ENCODE measurements around the gene CDK5RAP2. TPM values are rescaled to one million over a fixed set of nuclear protein-coding genes. Genes with fewer than 3 reads are reported as not detected.

CDK5RAP2 gene
- polyA plus RNA-seq, 1 experiment = 28.1 TPM

GRCh38 chr9:120391691-120392090 is 188.3 kb downstream of the CDK5RAP2 start:
- CTCF ChIA-PET = interaction anchor here (0.7 to 1.1 kb wide), 3 partner anchors 13 to 423 kb away, joined by 3 to 4 read pairs (median 3); no protein-coding TSS in a partner anchor
- Histone ChIP-seq H3K4me3 (ENCODE audit: low read depth, low read length) (no peak overlapping the region), H3K27me3 (ENCODE audit: control insufficient read depth, insufficient read depth, low read length) (no peaks in the 10 kb centered on the region), H3K36me3 (ENCODE audit: control insufficient read depth, insufficient read depth, low read length) (peaks cover 9% of the 10 kb centered on the region)
- TF ChIP-seq CTCF (IDR thresholded peaks at IDR 0.05; ENCODE audit: insufficient read depth, low read depth, low read length) = no peak
- POLR2A ChIA-PET = no interaction called here
- DNase-seq (ENCODE audit: low read depth) = no peak

DNA sequence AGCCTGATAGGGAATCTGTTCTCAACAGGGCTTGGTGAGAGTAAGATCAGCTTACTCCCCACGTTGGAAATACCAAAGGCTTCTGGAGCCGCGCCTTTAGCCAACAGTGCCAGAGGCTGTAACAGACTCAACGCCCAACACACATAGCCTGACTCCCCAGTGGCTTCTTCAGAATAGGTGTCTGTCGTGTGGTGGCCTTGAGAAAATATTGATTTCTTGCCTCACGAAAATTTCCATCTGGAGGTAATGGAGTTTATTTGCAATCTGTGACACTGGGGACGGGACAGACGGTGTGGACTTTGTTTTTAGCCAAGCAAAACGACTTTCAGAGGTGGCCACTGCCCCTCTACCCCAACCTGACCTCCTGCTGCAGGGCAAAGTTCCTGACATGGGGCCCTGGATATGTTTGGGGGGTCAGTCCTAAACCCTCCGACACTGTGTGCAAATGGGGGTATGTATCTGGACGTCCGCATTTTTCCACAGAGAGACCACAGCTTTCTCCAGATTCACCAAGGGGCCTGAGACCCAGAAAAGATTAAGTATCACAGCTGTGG is 189.3 kb downstream of the CDK5RAP2 start:
- Histone ChIP-seq H3K4me3 (ENCODE audit: low read depth, low read length) (no peak overlapping the region), H3K27me3 (ENCODE audit: control insufficient read depth, insufficient read depth, low read length) (no peaks in the 10 kb centered on the region), H3K36me3 (ENCODE audit: control insufficient read depth, insufficient read depth, low read length) (peaks cover 7% of the 10 kb centered on the region)
- no peak for DNase-seq (ENCODE audit: low read depth)
- CTCF ChIA-PET = interaction anchor here (1.1 kb wide), 1 partner anchor 12 kb away, joined by 4 read pairs; no protein-coding TSS in a partner anchor
- TF ChIP-seq CTCF (IDR thresholded peaks at IDR 0.05; ENCODE audit: insufficient read depth, low read depth, low read length) = no peak
- POLR2A ChIA-PET = no interaction called here

GRCh38 chr9:120389867-120390266 is 190.1 kb downstream of the CDK5RAP2 start:
- POLR2A ChIA-PET = no interaction called here
- no peak for TF ChIP-seq CTCF (IDR thresholded peaks at IDR 0.05; ENCODE audit: insufficient read depth, low read depth, low read length)
- Histone ChIP-seq H3K36me3 (ENCODE audit: control insufficient read depth, insufficient read depth, low read length) (peaks cover 7% of the 10 kb centered on the region), H3K27me3 (ENCODE audit: control insufficient read depth, insufficient read depth, low read length) (no peaks in the 10 kb centered on the region), H3K4me3 (ENCODE audit: low read depth, low read length) (no peak overlapping the region)
- DNase-seq (ENCODE audit: low read depth) = no peak
- CTCF ChIA-PET = interaction anchor here (1.5 kb wide), 1 partner anchor 11 kb away, joined by 4 read pairs; no protein-coding TSS in a partner anchor

DNA sequence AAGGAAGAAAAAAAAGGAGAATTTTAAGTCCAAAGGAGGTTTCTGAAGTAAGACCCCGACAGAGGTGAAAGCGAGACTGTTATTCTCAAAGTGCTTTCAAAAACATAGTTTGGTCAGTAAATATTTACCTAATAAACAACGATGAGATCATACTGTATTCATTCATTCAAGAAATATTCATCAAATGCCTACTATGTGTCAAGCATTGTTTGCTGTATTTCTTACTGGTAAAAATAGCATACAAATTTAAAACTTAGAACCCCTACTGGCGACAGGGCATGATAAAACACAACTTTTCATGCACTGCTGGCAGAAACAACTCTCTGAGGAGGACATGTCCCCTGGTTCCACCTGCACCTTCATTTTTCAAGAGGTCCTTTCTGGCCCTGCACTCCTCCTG is 190.7 kb downstream of the CDK5RAP2 start:
- POLR2A ChIA-PET = no interaction called here
- Histone ChIP-seq H3K36me3 (ENCODE audit: control insufficient read depth, insufficient read depth, low read length) (peaks cover 7% of the 10 kb centered on the region), H3K27me3 (ENCODE audit: control insufficient read depth, insufficient read depth, low read length) (no peaks in the 10 kb centered on the region), H3K4me3 (ENCODE audit: low read depth, low read length) (no peak overlapping the region)
- TF ChIP-seq CTCF (IDR thresholded peaks at IDR 0.05; ENCODE audit: insufficient read depth, low read depth, low read length) = no peak
- CTCF ChIA-PET = interaction anchor here (1.1 to 1.5 kb wide), 2 partner anchors 11 to 88 kb away, joined by 4 read pairs; no protein-coding TSS in a partner anchor
- no peak for DNase-seq (ENCODE audit: low read depth)

- no peaks in the 10 kb centered on the region for H3K27me3 ChIP-seq (ENCODE audit: control insufficient read depth, insufficient read depth, low read length)
- no peak overlapping the region for H3K4me3 ChIP-seq (ENCODE audit: low read depth, low read length)
- TF ChIP-seq CTCF (IDR thresholded peaks at IDR 0.05; ENCODE audit: insufficient read depth, low read depth, low read length) = no peak
- CTCF ChIA-PET = interaction anchor here (1.1 to 1.5 kb wide), 2 partner anchors 10 to 89 kb away, joined by 4 read pairs; no protein-coding TSS in a partner anchor
- POLR2A ChIA-PET = no interaction called here
- DNase-seq (ENCODE audit: low read depth) = no peak
- peaks cover 7% of the 10 kb centered on the region for H3K36me3 ChIP-seq (ENCODE audit: control insufficient read depth, insufficient read depth, low read length)
These were observed 191.7 kb downstream of the CDK5RAP2 start for GRCh38 chr9:120388003-120388855.

Measured in BJ (cell line).